Measurements from ENCODE around the gene USF3.

USF3 gene

DNA sequence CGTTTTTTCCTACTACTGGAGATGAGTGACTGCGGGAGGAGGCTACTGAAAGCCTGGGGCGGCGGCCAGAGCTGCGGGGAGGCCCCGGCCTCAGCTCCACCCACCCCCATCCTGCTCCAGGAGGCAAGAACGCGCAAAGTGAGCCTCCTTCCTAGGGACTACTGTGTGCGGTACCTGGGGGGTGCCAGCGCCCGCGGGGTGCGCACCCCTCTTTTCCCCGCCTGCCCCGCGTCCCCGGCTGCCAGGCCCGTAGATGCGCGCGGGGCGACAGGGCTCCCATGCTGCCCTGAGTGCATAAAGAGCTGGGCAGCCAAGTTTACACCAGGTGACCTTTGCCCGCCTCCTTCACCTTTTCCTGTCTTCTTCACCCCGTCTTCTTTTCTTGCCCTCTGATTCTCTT is 2.5 kb upstream of the USF3 start:
- in situ Hi-C loops (cut with MboI; ENCODE audit: low sequenced_read_pairs): no loop called here

- in situ Hi-C loops (cut with MboI; ENCODE audit: low sequenced_read_pairs): no loop called here
These were observed 1.8 kb upstream of the USF3 start for GRCh38 chr3:113698213-113698742.

DNA sequence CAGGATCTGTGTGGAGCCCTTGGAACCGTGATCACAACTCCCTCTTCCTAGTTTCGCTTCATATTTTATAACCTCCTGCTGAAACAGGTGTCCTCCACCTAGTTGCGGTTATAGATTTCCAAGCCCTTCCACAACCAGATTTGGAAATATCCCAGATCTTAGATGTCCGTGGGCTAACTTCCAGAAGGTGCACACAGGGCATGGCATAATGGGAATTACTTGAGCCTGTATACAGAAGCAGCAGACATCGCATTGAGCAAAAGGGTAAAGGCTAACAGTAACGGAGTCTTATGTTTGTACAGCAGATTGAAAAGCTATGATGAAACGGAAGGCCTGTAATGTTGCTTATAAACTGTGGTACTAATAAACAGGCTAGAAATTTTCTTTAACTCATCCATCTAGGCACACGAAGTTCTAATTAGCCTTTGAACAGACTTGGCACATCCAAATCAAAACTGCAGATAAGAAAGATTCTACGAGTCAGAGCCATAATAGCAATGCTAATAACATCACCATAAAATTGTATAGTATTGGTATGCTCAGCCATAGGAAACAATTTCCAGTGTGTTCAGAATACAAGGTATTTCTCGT is 1.2 kb upstream of the USF3 start:
- in situ Hi-C loops (cut with MboI; ENCODE audit: low sequenced_read_pairs): no loop called here

DNA sequence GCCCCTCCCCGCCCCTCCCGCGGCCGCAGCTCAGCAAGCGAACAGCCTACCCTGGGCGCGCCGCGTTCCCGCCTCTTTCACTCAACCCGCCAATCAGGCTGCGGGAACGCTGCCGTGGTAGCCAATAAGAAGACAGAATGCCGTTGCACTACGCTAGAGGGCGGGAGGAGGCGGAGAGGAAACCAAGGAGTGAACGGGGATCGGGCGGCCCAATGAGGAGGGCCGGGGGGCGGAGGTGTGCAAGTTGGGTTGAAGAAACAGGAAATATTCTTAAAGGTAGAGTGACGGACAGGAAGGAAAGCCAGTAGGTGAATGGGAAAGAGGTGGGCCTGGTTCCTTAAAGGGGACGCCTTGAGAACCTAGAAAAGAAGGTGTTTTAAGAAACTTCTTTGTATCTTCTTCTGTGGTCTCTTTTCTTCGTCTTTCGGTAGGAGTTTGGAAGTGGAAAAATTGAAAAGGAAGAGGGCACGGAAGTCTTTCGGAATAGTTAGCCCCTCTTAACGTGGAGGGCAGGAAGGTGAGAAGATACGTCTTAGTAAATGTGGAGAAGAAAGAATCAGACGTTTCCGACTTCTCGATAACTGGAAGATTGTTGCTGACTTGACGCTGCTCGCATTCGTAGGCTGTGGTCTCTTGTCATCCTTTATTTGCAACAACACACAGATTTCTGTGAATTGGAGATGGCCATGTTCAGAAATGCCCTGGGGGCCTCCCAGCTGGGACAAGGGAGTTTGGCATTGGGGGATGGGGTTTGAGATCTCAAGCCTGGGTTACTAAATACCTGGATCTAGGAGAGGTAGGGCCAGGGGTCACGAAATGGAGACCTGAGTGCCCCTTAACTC is 437 bp upstream of the USF3 start:
- in situ Hi-C loops (cut with MboI; ENCODE audit: low sequenced_read_pairs): no loop called here

DNA sequence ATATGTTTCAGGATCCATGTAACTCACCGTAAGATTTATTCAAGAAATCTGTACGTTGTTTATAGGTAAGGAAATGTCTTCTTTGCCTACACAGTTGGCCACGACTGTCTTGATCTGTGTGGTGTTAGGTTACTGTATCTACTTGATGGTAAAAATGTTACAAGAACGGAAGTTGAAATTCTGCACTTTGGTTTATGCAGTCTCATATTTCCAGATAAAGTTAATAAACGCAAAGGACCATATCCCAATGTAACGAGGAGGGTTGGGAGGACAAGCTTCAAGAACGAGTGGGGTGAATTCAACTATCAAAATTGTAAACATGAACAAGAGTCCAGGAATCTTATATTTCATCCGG is 1.0 kb downstream of the USF3 start:
- in situ Hi-C loops (cut with MboI; ENCODE audit: low sequenced_read_pairs): no loop called here

DNA sequence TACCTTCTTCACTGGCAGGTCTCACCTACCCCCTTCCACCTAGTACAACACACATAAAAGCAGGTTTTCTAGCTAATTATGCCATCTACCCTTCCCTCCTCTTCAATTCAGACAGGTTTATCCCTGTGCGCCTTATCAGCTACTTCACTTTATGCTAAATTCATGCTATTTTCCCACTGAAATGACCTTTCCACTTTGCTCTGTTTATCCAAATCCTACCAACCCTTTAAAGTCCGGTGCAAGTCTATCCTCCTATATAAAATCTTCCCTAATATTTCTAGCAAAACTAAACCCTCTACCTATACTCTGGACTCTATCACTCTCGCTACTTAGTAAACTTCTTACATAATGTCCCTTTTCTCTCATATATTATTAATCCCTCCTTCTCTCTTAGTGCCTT is 6.0 kb downstream of the USF3 start:
- in situ Hi-C loops (cut with MboI; ENCODE audit: low sequenced_read_pairs): no loop called here

GRCh38 chr3:113685956-113686721 is 10.3 kb downstream of the USF3 start:
- in situ Hi-C loops (cut with MboI; ENCODE audit: low sequenced_read_pairs): no loop called here

GRCh38 chr3:113685124-113685523 is 11.3 kb downstream of the USF3 start:
- in situ Hi-C loops (cut with MboI; ENCODE audit: low sequenced_read_pairs): no loop called here

DNA sequence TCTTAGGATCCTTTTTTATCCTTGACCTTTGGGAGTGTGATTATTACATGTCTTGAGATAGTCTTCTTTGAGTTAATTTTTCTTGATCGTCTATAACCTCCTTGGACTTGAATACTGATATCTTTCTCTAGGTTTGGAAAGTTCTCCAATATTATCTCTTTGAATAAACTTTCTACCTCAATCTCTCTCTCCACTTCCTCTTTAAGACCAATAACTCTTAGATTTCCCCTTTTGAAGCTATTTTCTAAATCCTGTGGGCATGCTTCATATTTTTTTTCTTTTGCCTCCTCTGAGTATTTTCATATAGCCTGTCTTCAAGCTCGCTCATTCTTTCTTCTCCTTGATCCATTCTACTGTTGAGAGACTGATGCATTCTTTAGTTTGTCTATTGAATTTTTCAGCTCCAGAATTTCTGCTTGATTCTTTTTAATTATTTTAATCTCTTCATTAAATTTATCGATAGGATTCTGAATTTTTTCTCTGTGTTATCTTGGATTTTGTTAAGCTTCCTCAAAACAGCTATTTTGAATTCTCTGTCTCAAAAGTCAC is 12.1 kb downstream of the USF3 start:
- in situ Hi-C loops (cut with MboI; ENCODE audit: low sequenced_read_pairs): no loop called here

GRCh38 chr3:113678773-113679172 is 17.7 kb downstream of the USF3 start:
- in situ Hi-C loops (cut with MboI; ENCODE audit: low sequenced_read_pairs): no loop called here

DNA sequence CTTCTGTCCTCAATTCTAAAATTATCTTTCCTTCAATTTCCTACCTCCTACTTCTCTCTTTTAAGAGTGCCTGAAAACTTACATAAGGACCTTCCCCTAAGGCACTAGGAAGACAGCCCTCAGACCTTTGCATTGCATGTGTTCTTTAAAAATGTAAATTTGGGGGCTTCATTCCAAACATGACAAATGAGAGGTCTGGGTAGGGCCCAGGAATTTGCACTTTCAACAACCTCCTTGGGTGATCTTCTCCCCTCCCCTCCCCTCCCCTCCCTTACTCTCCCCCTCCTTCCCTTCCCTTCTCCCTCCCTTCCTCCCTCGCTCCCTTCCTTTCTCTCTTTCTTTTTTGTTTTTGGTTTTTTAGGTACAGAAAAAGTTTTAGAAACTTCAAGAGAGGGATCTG is 18.7 kb downstream of the USF3 start:
- in situ Hi-C loops (cut with MboI; ENCODE audit: low sequenced_read_pairs): no loop called here

DNA sequence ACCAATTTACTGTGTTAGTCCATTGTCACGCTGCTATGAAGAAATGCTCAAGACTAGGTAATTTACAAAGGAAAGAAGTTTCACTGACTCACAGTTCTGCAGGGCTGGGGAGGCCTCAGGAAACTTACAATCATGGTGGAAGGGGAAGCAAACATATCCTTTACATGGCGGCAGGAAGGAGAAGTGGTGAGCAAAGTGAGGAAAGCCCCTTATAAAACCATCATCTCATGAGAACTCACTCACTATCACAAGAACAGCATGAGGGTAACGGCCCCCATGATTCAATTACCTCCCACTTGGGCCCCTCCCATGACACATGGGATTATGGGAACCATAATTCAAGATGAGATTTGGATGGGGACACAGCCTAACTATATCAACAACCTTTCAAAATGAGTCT is 20.2 kb downstream of the USF3 start:
- in situ Hi-C loops (cut with MboI; ENCODE audit: low sequenced_read_pairs): no loop called here

GRCh38 chr3:113673593-113673992 is 22.8 kb downstream of the USF3 start:
- in situ Hi-C loops (cut with MboI; ENCODE audit: low sequenced_read_pairs): no loop called here

- in situ Hi-C loops (cut with MboI; ENCODE audit: low sequenced_read_pairs): no loop called here
These were observed 28.4 kb downstream of the USF3 start for GRCh38 chr3:113668015-113668414.

GRCh38 chr3:113664523-113665094 is 31.8 kb downstream of the USF3 start:
- in situ Hi-C loops (cut with MboI; ENCODE audit: low sequenced_read_pairs): no loop called here

- in situ Hi-C loops (cut with MboI; ENCODE audit: low sequenced_read_pairs): no loop called here
These were observed 32.7 kb downstream of the USF3 start for GRCh38 chr3:113663761-113664160.

DNA sequence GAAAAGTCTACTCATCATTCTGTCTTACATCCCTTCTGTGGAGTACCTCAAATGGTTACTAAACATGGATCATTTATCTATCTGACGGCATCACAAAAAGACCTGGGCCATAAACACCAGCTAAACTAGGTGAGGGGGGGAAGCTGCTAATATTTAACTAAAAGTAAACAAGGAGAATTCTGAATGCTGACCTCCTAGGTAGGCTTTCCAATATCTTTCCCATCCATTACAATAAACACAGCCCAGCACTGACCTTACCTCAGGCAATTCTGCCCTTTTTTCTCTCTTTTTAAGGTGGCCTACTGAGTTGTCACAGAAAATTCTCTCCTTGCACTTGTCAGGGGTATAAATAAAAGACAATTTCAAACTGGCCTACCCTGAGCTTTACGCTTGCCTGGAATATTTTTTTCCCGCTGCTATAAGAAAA is 33.1 kb downstream of the USF3 start:
- in situ Hi-C loops (cut with MboI; ENCODE audit: low sequenced_read_pairs): no loop called here

DNA sequence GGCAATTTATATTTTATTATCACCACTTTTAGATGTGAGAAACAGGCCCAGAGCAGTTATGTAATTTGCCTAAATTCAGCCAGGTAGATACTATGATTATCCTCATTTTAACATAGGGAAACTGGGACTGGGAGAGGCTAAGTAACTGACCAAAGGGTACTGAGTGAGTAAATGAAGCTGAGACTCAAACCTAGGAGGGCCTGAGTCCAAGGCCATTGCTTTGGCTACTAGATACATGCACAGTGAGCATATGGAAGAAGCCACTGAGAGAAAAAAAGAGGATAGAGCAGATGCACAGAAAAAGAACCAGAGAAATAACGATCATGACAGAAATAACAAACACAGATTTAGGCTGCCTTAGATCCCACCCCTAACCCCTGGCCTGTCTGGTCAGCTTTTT is 33.6 kb downstream of the USF3 start:
- in situ Hi-C loops (cut with MboI; ENCODE audit: low sequenced_read_pairs): no loop called here

GRCh38 chr3:113660896-113661295 is 35.5 kb downstream of the USF3 start:
- in situ Hi-C loops (cut with MboI; ENCODE audit: low sequenced_read_pairs): no loop called here

- in situ Hi-C loops (cut with MboI; ENCODE audit: low sequenced_read_pairs): no loop called here
These were observed 36.0 kb downstream of the USF3 start for GRCh38 chr3:113660458-113660857.

GRCh38 chr3:113659996-113660395 is 36.4 kb downstream of the USF3 start:
- in situ Hi-C loops (cut with MboI; ENCODE audit: low sequenced_read_pairs): no loop called here

Data from HL-60/S4 treated with phorbol 12-myristate 13-acetate at 8.2 ng/mL for 4 days and 3 days (cell line).